Thyroid gland (tissue), 4 donors: ENCODE data around the gene PLXNA4. TPM values are rescaled to one million over a fixed set of nuclear protein-coding genes. Genes with fewer than 3 reads are reported as not detected.

Experiments
- DNase-seq, 2 donors: peaks; one replicate each; pipeline ENCODE4 v3.0.0-alpha.2; 2019
- H3K27ac ChIP-seq, 3 donors: fragments of 200-600 bp; sonication (generic); 1 replicate in 2 of 3; 2 replicates in 1 of 3; pipeline ENCODE4 v1.5.1; 2016 to 2019; ENCODE audit warnings: mild to moderate bottlenecking in 1 of 3, moderate library complexity in 1 of 3
- H3K27me3 ChIP-seq: fragments of 200-600 bp; sonication (generic); one replicate; pipeline ENCODE4 v1.5.1; 2019
- H3K36me3 ChIP-seq, 2 donors: fragments of 200-600 bp; sonication (generic); one replicate each; pipeline ENCODE4 v1.5.1; 2016 to 2019
- H3K4me1 ChIP-seq, 2 donors: fragments of 200-600 bp; sonication (generic); one replicate each; pipeline ENCODE4 v1.5.1; 2017 to 2019
- H3K4me3 ChIP-seq, 3 donors: fragments of 200-600 bp; sonication (generic); replicated peaks in 1 of 3; 1 replicate in 2 of 3; 2 replicates in 1 of 3; pipeline ENCODE4 v1.5.1; 2016; ENCODE audit warnings: mild to moderate bottlenecking in 1 of 3
- H3K9me3 ChIP-seq: fragments of 200-600 bp; sonication (generic); one replicate; pipeline ENCODE4 v1.5.1; 2017
- POLR2A ChIP-seq, 2 donors: fragments of 450-650 bp; IDR thresholded peaks; one replicate each; pipeline ENCODE4 v1.6.1; 2017; ENCODE audit warnings: antibody characterized with exemption in 2 of 2, mild to moderate bottlenecking in 2 of 2, moderate library complexity in 1 of 2
- whole genome bisulfite sequencing, 2 donors: methylation state at CpG; one replicate each; pipeline ENCODE4 v1.1.5; 2017; 5-methylcytosine and 5-hydroxymethylcytosine counted together
- intact Hi-C: fragments of 100-400 bp; cut with DNase I; formaldehyde crosslinking; loops from one replicate; pipeline ENCODE4 v1.15.1; 2023
- total RNA-seq, 4 donors: library from RNA; depleted of rRNA; stranded (reverse); fragments of >200 nt; gene quantifications; one replicate each; pipeline ENCODE4 v1.2.3, GENCODE V29; 2016
- TF ChIP-seq, protein P1 (sequence below), 6 experiments: fragments of 200-600 bp in 3 of 6; fragments of 450-650 bp in 3 of 6; sonication (generic) in 3 of 6; IDR thresholded peaks; one replicate each; pipeline ENCODE4 v1.5.1; 2016 to 2019; ENCODE audit warnings: antibody characterized with exemption in 6 of 6, mild to moderate bottlenecking in 2 of 6, inconsistent platforms in 1 of 6, moderate library complexity in 1 of 6

The PLXNA4 gene
- total RNA-seq, 4 donors from 2014 or later = 1.3 to 8.3 (median 2.4) TPM

- TF ChIP-seq, protein P1, sequence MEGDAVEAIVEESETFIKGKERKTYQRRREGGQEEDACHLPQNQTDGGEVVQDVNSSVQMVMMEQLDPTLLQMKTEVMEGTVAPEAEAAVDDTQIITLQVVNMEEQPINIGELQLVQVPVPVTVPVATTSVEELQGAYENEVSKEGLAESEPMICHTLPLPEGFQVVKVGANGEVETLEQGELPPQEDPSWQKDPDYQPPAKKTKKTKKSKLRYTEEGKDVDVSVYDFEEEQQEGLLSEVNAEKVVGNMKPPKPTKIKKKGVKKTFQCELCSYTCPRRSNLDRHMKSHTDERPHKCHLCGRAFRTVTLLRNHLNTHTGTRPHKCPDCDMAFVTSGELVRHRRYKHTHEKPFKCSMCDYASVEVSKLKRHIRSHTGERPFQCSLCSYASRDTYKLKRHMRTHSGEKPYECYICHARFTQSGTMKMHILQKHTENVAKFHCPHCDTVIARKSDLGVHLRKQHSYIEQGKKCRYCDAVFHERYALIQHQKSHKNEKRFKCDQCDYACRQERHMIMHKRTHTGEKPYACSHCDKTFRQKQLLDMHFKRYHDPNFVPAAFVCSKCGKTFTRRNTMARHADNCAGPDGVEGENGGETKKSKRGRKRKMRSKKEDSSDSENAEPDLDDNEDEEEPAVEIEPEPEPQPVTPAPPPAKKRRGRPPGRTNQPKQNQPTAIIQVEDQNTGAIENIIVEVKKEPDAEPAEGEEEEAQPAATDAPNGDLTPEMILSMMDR (IDR thresholded peaks at IDR 0.05) = no peak
- TF ChIP-seq POLR2A (IDR thresholded peaks at IDR 0.05) = no peak
- Histone ChIP-seq H3K9me3 (no peaks in the 10 kb centered on the region), H3K4me1 (peaks cover 15 to 24% of the 10 kb centered on the region in 2 donors), H3K27me3 (no peaks in the 10 kb centered on the region), H3K36me3 (no peaks in the 10 kb centered on the region), H3K4me3 (no peak overlapping the region), H3K27ac (no peak overlapping the region)
- DNase-seq = no peak
- intact Hi-C loops = no loop called here
- WGBS, 2 donors = 85 to 91% methylated on average over 8 of the region's 8 CpGs
Observed at GRCh38 chr7:132078891-132079735, 497.2 kb downstream of the PLXNA4 start.

- intact Hi-C loops = no loop called here
- Histone ChIP-seq H3K27ac (no peak overlapping the region), H3K4me1 (peaks cover 15 to 19% of the 10 kb centered on the region in 2 donors), H3K9me3 (no peaks in the 10 kb centered on the region), H3K27me3 (no peaks in the 10 kb centered on the region), H3K36me3 (no peaks in the 10 kb centered on the region), H3K4me3 (no peak overlapping the region)
- no peak for TF ChIP-seq POLR2A (IDR thresholded peaks at IDR 0.05)
- TF ChIP-seq, protein P1 (IDR thresholded peaks at IDR 0.05) = no peak
- no peak for DNase-seq
- WGBS, 2 donors = 87 to 88% methylated on average over 7 of the region's 7 CpGs
Observed at GRCh38 chr7:132077971-132078685, 498.1 kb downstream of the PLXNA4 start.

- DNase-seq = no peak
- Histone ChIP-seq H3K9me3 (no peaks in the 10 kb centered on the region), H3K4me3 (no peak overlapping the region), H3K4me1 (peaks cover 8 to 15% of the 10 kb centered on the region in 2 donors), H3K27me3 (no peaks in the 10 kb centered on the region), H3K36me3 (no peaks in the 10 kb centered on the region), H3K27ac (no peak overlapping the region)
- WGBS, 2 donors = 78 to 85% methylated on average over 13 of the region's 13 CpGs
- intact Hi-C loops = no loop called here
- TF ChIP-seq, protein P1 (IDR thresholded peaks at IDR 0.05) = no peak
- no peak for TF ChIP-seq POLR2A (IDR thresholded peaks at IDR 0.05)
Observed at GRCh38 chr7:132076301-132077035, 499.8 kb downstream of the PLXNA4 start.

- H3K9me3 ChIP-seq = no peaks in the 10 kb centered on the region
- H3K4me3 ChIP-seq = no peak overlapping the region
- TF ChIP-seq POLR2A (IDR thresholded peaks at IDR 0.05) = no peak
- TF ChIP-seq, protein P1 (IDR thresholded peaks at IDR 0.05) = no peak
- no peak for DNase-seq
- H3K27ac ChIP-seq = no peak overlapping the region
- H3K36me3 ChIP-seq = no peaks in the 10 kb centered on the region
- no peaks in the 10 kb centered on the region for H3K27me3 ChIP-seq
- intact Hi-C loops = no loop called here
- peaks cover under 1 to 5% of the 10 kb centered on the region in 2 donors for H3K4me1 ChIP-seq
- 50 to 71% methylated on average over 6 of the region's 6 CpGs for WGBS, 2 donors
Observed at GRCh38 chr7:132075515-132075914, 500.8 kb downstream of the PLXNA4 start.
